GM12873 (cell line): Measurements from ENCODE around the gene MYO7B.

Source experiments
- CTCF ChIP-seq: IDR thresholded peaks from 2 replicates; pipeline ENCODE4 v1.5.1; 2012; ENCODE audit warnings: low read depth, mild to moderate bottlenecking, moderate library complexity, low read length, control low read depth; ENCODE audit not compliant: insufficient read depth; ENCODE audit errors: missing control alignments

MYO7B gene

GRCh38 chr2:127581516-127582490, 46.3 kb downstream of the MYO7B start:
- no peak for TF ChIP-seq CTCF

- TF ChIP-seq CTCF, result no peak
These were observed 47.7 kb downstream of the MYO7B start for GRCh38 chr2:127582863-127583861.

- TF ChIP-seq CTCF, result no peak
These were observed 48.6 kb downstream of the MYO7B start for GRCh38 chr2:127584047-127584446.

- no peak for TF ChIP-seq CTCF
These were observed 49.1 kb downstream of the MYO7B start for GRCh38 chr2:127584516-127585033.

GRCh38 chr2:127585270-127585807, 49.9 kb downstream of the MYO7B start:
- no peak for TF ChIP-seq CTCF

GRCh38 chr2:127586136-127586535, 50.7 kb downstream of the MYO7B start:
- no peak for TF ChIP-seq CTCF
